ENCODE data around the gene ARHGAP45.
"Not testable (repeated sequence)": the region's sequence is repeated elsewhere in the genome, so short reads cannot be mapped to it uniquely, and the experiment has no call there.

Gene ARHGAP45, protein sequence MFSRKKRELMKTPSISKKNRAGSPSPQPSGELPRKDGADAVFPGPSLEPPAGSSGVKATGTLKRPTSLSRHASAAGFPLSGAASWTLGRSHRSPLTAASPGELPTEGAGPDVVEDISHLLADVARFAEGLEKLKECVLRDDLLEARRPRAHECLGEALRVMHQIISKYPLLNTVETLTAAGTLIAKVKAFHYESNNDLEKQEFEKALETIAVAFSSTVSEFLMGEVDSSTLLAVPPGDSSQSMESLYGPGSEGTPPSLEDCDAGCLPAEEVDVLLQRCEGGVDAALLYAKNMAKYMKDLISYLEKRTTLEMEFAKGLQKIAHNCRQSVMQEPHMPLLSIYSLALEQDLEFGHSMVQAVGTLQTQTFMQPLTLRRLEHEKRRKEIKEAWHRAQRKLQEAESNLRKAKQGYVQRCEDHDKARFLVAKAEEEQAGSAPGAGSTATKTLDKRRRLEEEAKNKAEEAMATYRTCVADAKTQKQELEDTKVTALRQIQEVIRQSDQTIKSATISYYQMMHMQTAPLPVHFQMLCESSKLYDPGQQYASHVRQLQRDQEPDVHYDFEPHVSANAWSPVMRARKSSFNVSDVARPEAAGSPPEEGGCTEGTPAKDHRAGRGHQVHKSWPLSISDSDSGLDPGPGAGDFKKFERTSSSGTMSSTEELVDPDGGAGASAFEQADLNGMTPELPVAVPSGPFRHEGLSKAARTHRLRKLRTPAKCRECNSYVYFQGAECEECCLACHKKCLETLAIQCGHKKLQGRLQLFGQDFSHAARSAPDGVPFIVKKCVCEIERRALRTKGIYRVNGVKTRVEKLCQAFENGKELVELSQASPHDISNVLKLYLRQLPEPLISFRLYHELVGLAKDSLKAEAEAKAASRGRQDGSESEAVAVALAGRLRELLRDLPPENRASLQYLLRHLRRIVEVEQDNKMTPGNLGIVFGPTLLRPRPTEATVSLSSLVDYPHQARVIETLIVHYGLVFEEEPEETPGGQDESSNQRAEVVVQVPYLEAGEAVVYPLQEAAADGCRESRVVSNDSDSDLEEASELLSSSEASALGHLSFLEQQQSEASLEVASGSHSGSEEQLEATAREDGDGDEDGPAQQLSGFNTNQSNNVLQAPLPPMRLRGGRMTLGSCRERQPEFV

DNA sequence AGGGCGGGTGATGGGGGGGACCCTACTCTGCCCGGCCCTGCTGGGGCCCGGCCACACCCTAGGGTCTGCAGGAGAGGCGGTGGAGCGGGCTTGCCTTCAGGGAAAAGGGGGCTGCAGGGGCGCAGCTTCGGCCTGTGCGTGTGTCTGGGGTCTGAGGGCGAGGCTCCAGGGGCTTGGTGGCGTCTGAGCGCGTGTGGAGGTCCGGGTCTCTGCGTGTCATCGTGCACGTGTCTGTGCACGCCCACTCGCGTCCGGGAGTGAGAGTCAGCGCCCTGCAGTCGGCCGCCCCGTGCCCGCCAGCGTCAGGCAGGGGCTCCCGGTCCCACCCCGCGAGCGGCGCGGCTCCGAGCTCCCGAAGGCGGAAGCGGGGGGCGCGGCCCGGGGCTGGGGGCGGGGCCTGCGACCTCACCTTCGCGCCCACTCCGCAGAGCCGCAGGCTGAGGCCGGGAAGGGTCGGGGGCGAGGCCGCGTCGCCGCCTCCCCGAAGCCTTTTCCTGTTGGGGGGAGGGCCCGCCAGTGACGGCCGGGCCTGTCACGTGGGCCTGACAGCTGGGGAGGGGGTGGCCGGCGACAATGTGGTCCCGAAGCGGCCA, at the start of gene ARHGAP45:
Gene ARHGAP45, plus strand, starts transcription at position 420 of the 593 bp plus-strand sequence. CDS start 239 bp downstream, outside the sequence.
- DNase-seq (ENCODE audit: extremely low read depth in 1 of 2, low read depth in 1 of 2) = peak; percentile 65 to 77

GRCh38 chr19:1017906-1018305, 49.1 kb upstream of the ARHGAP45 start:
- no peak for DNase-seq (ENCODE audit: extremely low read depth in 1 of 2, low read depth in 1 of 2)

DNA sequence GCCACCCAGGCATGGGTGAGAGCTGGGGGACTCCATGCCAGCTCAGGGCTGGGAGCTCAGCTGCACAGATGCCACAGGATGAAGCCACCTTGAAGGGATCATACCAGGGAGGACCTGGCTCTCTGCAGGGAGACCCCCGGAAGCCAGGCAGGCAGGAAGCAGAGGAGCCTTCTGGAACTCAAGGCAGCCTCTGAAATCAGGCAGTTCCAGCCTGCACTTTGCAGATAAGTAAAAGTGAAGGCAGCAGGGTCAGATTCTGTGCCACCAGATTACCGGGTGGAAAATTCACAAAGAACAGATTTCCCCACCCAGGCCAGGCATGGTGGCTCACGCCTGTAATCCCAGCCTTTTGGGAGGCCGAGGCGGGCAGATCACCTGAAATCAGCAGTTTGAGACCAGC, 48.6 kb upstream of the ARHGAP45 start:
- no peak for DNase-seq (ENCODE audit: extremely low read depth in 1 of 2, low read depth in 1 of 2)

DNA sequence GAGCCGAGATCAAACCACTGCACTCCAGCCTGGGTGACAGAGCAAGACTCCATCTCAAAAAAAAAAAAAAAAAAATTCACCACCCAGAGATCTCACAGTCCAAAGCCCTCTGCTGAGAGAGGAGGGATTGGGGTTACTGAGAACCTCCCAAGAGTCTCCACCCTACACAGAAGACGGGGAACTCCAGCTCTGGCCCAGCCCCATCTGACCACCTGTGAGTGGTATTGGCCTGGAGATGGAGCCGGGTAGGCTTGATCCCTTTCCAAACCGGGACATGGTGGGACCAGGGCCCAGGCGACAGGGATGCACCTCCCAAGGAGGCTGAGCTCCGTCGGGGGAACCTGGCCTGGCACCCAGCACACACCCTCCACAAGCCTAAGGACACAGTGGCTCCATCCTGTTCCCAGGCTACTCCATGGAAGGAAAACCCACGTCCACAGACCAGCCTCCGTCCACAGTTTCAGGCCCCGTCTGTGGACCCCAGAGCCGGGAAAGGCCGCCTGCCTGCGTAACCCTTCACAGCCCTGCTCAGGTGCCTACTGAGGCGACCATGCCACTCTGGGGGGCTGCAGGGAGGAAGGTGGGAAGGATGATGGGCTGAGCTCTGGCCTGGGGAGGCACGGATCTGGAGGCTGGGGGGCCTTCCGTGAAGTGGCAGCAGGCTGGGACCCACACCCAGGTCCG, 47.9 kb upstream of the ARHGAP45 start:
- DNase-seq (ENCODE audit: extremely low read depth in 1 of 2, low read depth in 1 of 2) = no peak

- DNase-seq (ENCODE audit: extremely low read depth in 1 of 2, low read depth in 1 of 2) = no peak
Observed at GRCh38 chr19:1019616-1019961, 47.4 kb upstream of the ARHGAP45 start.

GRCh38 chr19:1019980-1020867, 46.7 kb upstream of the ARHGAP45 start:
- no peak for DNase-seq (ENCODE audit: extremely low read depth in 1 of 2, low read depth in 1 of 2)

DNA sequence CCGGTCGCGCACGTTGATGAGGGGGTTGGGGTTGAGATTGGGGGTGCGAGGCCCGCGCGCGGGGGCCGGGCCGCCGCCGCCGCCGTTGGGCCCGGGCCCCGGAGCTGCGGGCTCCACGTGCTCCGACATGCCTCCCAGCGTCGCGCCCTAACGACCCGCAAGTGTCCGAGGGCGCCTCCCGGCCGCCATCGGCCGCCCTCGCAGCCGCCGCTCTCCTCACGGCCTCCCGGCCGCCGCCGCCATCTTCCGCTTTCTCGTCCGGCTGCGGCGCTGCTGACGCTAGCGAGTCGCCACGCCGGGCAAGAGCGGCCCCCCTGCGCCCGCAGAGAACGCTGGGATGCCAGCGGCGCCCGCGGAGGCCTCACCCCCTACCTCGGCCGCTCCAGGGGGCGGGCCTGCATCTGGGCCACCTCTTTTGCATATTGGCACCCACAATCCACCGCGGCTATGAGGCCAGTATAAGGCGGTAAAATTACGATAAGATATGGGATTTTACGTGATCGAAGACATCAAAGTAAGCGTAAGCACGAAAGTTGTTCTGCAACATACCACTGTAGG, 46.0 kb upstream of the ARHGAP45 start, which contains the start of gene TMEM259:
Gene TMEM259, minus strand, starts transcription at position 256 of the 558 bp plus-strand sequence. Its CDS starts 127 bp downstream, at position 129.
- DNase-seq (ENCODE audit: extremely low read depth in 1 of 2, low read depth in 1 of 2) = peak; percentile 94 to 95

DNA sequence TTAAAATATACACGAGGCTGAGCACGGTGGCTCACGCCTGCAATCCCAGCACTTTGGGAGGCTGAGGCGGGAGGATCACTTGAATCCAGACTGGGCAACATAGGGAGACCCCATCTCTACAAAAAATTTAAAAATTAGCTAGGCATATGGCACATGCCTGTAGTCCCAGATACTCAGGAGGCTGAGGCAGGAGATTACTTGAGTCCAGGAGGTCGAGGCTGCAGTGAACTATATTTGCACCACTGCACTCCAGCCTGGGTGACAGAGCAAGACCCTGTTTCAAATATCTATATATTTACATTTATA, 43.1 kb upstream of the ARHGAP45 start:
- not testable (repeated sequence) for DNase-seq (ENCODE audit: extremely low read depth in 1 of 2, low read depth in 1 of 2)

- DNase-seq (ENCODE audit: extremely low read depth in 1 of 2, low read depth in 1 of 2) = not testable (repeated sequence)
Observed at GRCh38 chr19:1025080-1025479, 41.9 kb upstream of the ARHGAP45 start.

DNA sequence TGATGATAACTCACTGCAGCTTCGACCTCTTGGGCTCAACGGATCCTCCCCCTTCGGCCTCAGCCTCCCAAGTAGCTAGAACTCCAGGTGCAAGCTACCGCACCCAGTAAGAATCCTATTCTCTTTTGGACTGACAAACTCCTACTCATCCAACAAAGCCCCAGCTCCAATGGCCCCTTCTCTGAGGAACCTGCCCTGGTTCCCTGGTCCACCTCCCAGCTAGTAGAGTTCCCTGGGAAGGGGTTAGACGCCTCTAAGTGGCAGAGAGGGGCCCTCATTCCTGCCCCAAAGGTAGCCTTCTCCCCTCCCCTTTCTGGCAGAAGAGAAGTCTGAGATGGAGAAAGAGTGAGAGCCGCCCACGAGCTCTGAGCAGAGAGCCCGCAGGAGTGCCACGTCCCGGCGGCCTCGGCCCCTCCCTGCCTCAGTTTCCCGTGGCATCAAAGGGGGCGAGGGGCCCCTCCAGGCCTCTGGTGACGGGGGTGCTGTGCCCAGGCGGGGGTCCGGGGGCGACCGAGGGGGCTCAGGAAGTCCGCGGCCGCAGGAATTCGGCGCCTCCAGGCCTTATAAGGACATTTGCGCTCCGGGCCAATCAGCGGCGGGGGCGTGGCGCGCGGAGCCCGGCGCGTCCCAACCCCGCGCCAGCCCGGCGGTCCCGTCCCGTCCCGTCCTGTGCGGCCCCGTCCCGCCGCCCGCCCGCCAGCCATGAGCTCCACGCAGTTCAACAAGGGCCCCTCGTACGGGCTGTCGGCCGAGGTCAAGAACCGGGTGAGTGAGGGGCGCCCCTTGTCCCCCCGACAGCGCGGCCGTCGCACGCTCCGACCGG, 40.8 kb upstream of the ARHGAP45 start, which contains the start of gene CNN2:
Gene CNN2, plus strand, starts transcription at position 649 of the 823 bp plus-strand sequence. Its CDS starts 54 bp downstream, at position 703.
- peak in 1 of 2 donors; percentile 39 for DNase-seq (ENCODE audit: extremely low read depth in 1 of 2, low read depth in 1 of 2)

- no peak for DNase-seq (ENCODE audit: extremely low read depth in 1 of 2, low read depth in 1 of 2)
Observed at GRCh38 chr19:1026783-1027649, 40.0 kb upstream of the ARHGAP45 start.

DNA sequence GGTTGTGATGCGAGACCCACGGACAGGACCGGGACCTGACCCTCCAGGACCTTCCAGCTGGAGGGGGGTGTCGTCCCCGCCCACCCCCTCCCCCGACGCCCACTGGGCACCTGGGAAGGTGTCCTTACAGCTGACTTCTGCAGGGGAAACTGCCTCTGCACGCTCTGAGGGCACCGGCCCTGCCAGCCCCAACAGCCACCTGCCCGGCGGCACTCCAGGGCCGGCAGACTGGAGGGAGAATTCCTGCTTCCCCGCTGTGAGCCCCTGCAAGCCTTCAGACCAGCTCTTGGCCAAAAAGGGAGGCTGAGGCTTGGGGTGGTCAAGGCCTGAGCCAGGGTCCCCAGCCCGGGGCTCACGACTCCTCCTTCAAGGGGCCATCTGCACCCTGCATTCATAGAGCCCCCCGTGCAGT, 39.3 kb upstream of the ARHGAP45 start:
- DNase-seq (ENCODE audit: extremely low read depth in 1 of 2, low read depth in 1 of 2) = no peak

GRCh38 chr19:1028062-1028926, 38.7 kb upstream of the ARHGAP45 start:
- no peak for DNase-seq (ENCODE audit: extremely low read depth in 1 of 2, low read depth in 1 of 2)

DNA sequence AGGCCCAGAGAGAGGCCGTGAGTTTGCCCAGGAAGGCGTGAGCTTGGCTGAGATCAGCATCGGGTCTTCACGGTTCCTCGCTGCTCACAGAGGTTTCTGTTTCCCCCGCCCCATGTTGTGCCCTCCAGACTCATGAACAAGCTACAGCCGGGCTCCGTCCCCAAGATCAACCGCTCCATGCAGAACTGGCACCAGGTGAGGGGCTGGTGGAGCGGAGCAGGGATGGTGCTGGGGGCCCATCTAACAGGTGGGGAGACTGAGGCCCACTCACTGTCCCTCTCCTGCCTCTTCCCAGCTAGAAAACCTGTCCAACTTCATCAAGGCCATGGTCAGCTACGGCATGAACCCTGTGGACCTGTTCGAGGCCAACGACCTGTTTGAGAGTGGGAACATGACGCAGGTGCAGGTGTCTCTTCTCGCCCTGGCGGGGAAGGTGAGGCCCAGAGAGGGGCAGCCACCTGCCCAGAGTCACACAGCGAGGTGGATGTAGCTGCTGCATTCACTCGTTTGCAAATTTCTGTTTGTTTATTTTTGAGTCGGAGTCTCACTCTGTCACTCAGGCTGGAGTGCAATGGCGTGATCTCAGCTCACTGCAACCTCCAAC, 34.6 kb upstream of the ARHGAP45 start:
- no peak for DNase-seq (ENCODE audit: extremely low read depth in 1 of 2, low read depth in 1 of 2)

GRCh38 chr19:1035998-1036621, 30.9 kb upstream of the ARHGAP45 start:
- DNase-seq (ENCODE audit: extremely low read depth in 1 of 2, low read depth in 1 of 2) = no peak
